HUES48 (cell line): ENCODE results near the gene GNB1.

ENCODE experiments used
- H3K27ac ChIP-seq: one replicate; pipeline ENCODE4 v1.7.0; 2013; ENCODE audit warnings: low read depth, low read length, inconsistent platforms
- H3K27me3 ChIP-seq: 2 replicates; pipeline ENCODE4 v1.6.1; 2013; ENCODE audit warnings: mild to moderate bottlenecking, low read length; ENCODE audit not compliant: control insufficient read depth, insufficient read depth
- H3K36me3 ChIP-seq: 2 replicates; pipeline ENCODE4 v1.6.1; 2013; ENCODE audit warnings: low read length; ENCODE audit not compliant: control insufficient read depth, insufficient read depth
- H3K4me1 ChIP-seq: 2 replicates; pipeline ENCODE4 v1.6.1; 2013; ENCODE audit warnings: mild to moderate bottlenecking, low read length; ENCODE audit not compliant: control insufficient read depth, insufficient read depth
- H3K4me3 ChIP-seq: 2 replicates; pipeline ENCODE4 v1.5.1; 2013; ENCODE audit warnings: mild to moderate bottlenecking, low read depth, low read length
- H3K9ac ChIP-seq: 2 replicates; pipeline ENCODE4 v1.6.1; 2013; ENCODE audit warnings: mild to moderate bottlenecking, low read depth, low read length, moderate library complexity
- H3K9me3 ChIP-seq: 2 replicates; pipeline ENCODE4 v1.6.1; 2013; ENCODE audit warnings: low read length; ENCODE audit not compliant: control insufficient read depth, insufficient read depth

Gene GNB1

DNA sequence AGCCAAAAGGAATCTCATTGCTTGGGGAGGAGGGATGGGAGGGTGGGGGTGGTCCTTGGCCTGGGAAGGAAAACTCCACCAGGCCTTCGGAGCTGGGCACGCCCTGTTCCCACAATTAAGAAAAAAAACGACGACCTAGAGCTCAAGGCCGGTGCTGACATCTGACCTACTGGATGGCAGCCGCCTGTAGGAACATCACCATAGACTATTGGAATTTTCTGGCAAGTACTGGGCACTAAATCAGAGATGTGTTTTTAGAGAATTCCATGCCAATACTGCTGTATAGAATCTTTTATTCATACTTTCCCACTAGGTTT lies 113.3 kb downstream of the GNB1 start:
- Histone ChIP-seq H3K4me1 (peaks cover 36% of the 10 kb centered on the region), H3K9ac (peak overlapping the region; percentile 74), H3K36me3 (peaks cover 7% of the 10 kb centered on the region), H3K9me3 (no peaks in the 10 kb centered on the region), H3K27me3 (no peaks in the 10 kb centered on the region), H3K4me3 (peak overlapping the region; percentile 92), H3K27ac (peak overlapping the region; percentile 90)

DNA sequence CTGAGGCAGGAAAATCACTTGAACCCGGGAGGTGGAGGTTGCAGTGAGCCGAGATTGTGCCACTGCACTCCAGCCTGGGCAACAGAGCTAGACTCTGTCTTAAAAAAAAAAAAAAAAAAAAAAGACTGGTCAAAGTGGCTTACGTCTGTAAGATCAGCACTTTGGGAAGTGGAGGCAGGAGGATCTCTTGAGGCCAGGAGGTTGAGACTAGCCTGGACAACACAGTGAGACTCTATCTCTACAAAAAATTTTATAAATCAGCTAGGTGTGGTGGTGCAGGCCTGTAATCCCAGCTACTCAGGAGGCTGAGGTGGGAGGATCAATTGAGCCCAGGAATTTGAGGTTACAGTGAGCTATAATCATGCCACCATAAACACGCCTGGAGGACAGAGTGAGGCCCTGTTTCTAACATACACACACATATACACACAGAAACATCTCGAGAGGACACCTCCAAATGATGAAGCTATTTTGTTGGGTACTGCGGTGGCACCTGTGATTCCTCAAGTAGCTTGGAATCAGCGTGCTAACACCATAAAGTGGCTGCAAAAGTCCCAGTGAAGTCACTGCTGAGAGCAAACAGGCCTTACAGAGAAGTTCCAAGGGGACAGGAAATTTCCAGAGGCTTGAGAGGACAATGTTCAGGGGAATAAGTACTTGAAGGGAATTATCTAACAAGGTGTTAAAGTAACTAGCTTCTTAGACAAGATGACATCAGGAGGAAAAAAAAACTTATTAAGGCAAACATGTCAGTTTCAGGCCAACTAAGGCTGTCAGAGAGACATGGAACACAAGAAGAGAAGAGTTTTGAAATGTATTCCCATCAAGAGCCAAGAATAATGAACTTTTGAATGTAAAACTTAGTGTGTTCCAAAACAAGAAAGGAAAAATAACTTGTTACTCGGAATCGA lies 114.0 kb downstream of the GNB1 start:
- Histone ChIP-seq H3K4me1 (peaks cover 31% of the 10 kb centered on the region), H3K27ac (no peak overlapping the region), H3K36me3 (peaks cover 14% of the 10 kb centered on the region), H3K9ac (no peak overlapping the region), H3K9me3 (no peaks in the 10 kb centered on the region), H3K27me3 (no peaks in the 10 kb centered on the region), H3K4me3 (peak overlapping the region; percentile 92)

DNA sequence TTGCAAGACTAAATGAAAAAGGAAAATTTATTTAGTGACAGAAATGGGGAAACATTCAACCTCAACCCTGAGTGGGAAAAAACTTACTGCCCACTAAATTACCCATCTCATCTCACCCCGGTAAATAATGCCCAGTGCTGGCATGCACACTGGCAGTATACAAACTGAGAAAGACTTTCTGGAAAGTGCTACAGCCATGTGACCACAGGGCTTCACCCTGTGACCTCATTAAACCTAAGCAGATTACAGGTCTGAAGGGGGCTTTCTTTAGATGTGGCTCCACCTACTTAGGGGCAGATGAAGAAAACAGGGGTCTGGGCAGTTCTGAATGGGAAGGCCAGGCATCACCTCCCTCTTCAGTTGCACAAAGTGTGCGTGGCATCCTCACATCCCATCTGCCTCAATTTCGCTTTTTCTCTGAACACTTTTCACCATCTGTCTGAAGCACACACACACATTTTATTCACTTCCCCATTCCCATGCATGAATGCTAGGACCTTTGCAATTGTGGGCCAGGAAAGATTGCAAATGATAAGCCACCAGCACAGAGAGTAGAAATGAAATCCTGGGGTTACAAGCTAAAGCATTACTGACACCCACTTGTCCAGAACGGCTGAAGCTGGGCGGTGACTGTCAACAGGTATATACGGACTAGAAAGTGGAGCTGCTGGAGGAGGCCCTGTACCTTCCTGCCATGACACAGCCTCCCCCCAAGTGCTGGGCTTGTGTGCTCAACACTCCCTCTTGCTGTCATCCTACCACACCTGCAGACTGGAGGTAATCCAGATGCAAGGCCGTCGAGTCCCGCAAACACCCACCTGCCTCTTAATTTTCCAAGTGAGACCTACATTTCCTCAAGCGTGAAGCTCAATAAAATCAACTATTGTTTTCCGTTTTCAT lies 115.3 kb downstream of the GNB1 start:
- Histone ChIP-seq H3K36me3 (peaks cover 23% of the 10 kb centered on the region), H3K27me3 (no peaks in the 10 kb centered on the region), H3K4me3 (no peak overlapping the region), H3K4me1 (peaks cover 17% of the 10 kb centered on the region), H3K9me3 (0 out of 2 replicates have a peak, but pooled peaks cover 3% of the 10 kb centered on the region), H3K9ac (no peak overlapping the region), H3K27ac (no peak overlapping the region)

DNA sequence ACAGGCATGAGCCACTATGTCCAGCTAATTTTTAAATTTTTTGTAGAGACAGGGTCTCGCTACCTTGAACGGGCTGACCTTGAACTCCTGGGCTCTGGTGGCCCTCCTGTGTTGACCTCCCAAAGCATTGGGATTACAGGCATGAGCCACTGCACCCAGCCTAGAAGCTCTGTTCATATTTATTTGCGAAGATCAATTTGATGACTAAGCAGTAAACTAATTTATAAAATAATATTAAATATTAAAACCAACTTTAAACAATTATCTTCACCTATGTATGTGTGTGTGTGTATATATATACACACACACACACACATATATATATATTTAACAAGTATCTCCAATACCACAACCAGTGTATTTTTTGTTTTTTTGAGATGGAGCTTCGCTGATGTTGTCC lies 117.0 kb downstream of the GNB1 start:
- Histone ChIP-seq H3K36me3 (peaks cover 23% of the 10 kb centered on the region), H3K9ac (no peak overlapping the region), H3K9me3 (0 out of 2 replicates have a peak, but pooled peaks cover 3% of the 10 kb centered on the region), H3K27me3 (no peaks in the 10 kb centered on the region), H3K27ac (no peak overlapping the region), H3K4me1 (peaks cover 3% of the 10 kb centered on the region; the same call in 1 of the 2 replicates), H3K4me3 (no peak overlapping the region)

DNA sequence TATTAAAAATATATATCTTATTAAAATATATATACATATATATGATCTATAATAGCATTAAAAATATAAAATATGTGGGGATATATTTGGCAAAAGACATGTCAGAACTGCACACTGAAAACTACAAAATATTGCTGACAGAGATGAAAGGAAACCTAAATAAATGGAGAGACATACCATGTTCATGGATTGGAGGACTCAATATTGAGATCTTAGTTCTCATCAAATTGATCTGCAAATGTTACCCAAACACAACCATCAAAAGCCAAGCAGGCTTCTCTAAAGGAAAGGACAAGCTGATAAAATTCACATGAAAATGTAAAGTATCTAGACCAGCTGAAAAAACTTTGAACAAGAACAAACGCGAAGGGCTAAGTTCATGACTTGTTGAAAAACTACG lies 119.8 kb downstream of the GNB1 start:
- Histone ChIP-seq H3K9me3 (0 out of 2 replicates have a peak, but pooled peaks cover 3% of the 10 kb centered on the region), H3K4me1 (peaks cover 3% of the 10 kb centered on the region; the same call in 1 of the 2 replicates), H3K27ac (no peak overlapping the region), H3K4me3 (no peak overlapping the region), H3K36me3 (peaks cover 32% of the 10 kb centered on the region), H3K27me3 (no peaks in the 10 kb centered on the region), H3K9ac (no peak overlapping the region)

DNA sequence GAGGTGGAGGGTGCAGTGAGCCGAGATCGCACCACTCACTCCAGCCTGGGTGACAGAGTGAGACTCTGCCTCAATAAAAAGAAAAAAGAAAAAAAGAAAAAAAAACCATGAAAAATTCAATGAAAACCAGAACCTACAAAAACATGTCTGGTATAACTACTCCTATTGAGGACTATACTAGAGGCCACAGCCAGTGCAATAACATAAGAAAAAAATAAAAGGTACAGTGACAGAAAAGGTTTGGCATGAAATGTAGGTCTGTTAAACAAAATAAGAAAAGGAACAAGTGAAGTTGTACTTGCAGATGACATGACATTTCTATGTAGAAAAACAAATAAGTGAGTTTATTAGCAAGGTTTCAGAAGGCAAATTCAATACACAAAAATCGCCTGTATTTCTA lies 120.8 kb downstream of the GNB1 start:
- no peaks in the 10 kb centered on the region for H3K27me3 ChIP-seq
- H3K27ac ChIP-seq, result no peak overlapping the region
- 0 out of 2 replicates have a peak, but pooled peaks cover 3% of the 10 kb centered on the region for H3K9me3 ChIP-seq
- H3K4me1 ChIP-seq, result no peaks in the 10 kb centered on the region
- no peak overlapping the region for H3K4me3 ChIP-seq
- H3K9ac ChIP-seq, result no peak overlapping the region
- peaks cover 38% of the 10 kb centered on the region for H3K36me3 ChIP-seq

DNA sequence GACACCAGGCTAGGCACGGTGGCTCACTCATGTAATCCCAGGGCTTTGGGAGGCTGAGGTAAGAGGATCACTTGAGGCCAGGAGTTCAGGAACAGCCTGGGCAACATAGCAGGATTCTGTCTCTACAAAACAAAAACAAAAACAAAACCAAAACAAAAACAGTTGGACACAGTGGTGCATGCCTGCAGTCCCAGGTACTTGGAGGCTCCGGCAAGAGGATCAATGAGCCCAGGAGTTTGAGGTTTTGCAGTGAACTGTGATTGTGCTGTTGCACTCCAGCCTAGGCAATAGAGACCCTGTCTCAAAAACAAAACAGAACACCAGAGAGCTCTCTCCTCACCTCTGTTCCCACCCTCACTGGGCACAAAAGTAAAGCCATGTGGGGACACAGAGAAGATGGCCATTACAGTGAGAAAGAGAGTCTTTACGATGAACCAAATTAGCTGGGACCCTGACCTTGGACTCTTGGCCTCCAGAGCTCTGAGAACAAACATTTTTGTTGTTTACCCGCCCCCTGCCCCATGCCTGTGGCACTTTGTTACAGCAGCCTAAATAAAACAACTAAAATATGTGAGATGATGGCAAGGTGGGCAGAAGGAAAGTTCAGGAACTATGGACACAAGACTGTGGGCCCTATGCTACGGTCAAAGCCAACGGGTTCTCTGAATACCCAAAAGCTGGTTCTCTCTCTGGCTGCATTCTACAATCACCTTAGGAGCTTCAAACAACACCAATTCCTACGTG lies 122.5 kb downstream of the GNB1 start:
- H3K9ac ChIP-seq, result no peak overlapping the region
- H3K36me3 ChIP-seq, result peaks cover 48% of the 10 kb centered on the region
- no peak overlapping the region for H3K27ac ChIP-seq
- no peaks in the 10 kb centered on the region for H3K4me1 ChIP-seq
- no peaks in the 10 kb centered on the region for H3K27me3 ChIP-seq
- no peak overlapping the region for H3K4me3 ChIP-seq
- 0 out of 2 replicates have a peak, but pooled peaks cover 3% of the 10 kb centered on the region for H3K9me3 ChIP-seq

DNA sequence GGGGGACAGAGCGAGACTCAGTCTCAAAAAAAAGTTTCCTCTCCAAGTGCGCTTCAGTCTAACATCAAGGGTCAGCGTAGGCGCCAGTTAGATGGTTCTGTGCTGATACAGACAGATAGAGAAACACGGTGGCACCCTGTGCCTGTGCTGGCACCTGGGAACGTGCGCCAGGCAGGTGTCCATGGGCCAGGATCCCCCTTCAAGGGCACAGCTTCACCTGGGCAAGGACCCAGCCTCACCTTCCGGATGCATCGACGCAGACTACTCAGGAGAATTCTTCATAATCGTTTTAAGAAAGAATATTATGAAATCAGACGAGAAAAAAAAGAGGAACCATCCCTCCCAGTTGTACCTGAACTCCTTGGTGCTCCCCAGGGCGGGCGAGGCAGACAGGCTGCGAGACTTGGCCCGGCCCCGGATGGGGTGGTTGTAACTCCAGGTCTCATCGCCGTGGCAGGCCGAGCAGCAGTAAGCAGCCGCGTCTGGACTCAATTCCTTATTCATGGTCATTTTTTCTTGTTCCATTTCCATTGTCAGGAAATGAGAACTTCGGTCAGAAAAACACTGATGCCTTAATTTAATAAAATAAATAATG lies 125.9 kb downstream of the GNB1 start:
- Histone ChIP-seq H3K4me3 (no peak overlapping the region), H3K27ac (no peak overlapping the region), H3K36me3 (peaks cover 60% of the 10 kb centered on the region), H3K9me3 (no peaks in the 10 kb centered on the region), H3K9ac (no peak overlapping the region), H3K27me3 (no peaks in the 10 kb centered on the region), H3K4me1 (no peaks in the 10 kb centered on the region)

DNA sequence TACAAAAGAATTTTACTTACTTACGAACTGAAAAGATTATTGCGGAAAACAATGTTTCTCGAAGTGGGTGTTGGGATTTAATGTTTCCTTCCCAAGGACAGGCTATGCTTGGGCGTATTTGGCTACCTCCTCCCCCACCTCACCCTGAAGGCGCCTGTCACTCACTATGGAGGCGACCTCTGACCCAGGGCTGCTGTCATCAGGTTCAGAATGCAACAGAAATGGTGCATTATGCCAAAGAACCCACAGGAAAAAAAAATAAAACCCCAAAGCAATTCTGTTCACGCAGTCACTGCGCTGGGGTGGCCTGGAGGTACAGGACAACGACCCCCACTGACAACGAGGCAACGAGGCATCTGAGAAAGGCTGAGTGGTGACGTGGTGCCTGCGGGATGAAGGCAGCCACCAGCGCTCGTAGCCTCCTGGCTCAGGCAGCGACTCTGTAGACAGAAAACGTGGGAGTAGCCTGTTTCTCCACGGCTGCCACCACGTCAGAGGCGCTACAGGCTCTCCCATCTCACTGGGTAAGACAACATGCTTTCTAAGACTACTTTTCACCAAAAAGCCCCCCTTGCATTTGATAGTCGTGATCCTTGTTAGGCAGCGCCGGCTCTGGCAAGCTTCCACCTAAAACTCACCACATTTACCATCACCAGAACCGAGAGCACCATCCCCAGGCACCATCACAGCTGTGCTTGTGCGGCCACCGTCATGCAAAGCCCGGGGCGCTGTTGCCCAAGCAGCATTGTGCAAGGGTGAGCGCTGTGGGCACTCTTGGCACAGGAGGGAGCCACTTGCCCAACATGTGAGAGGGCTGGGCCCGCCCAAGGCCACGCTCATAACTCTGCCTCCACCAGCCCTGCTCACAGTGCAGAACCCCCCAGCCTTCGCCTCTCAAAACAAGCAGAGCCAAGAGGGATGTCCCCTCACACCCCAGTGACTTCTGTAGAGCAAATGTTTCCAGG lies 126.9 kb downstream of the GNB1 start:
- peaks cover 70% of the 10 kb centered on the region for H3K36me3 ChIP-seq
- H3K27me3 ChIP-seq, result no peaks in the 10 kb centered on the region
- no peak overlapping the region for H3K27ac ChIP-seq
- H3K9ac ChIP-seq, result no peak overlapping the region
- H3K9me3 ChIP-seq, result no peaks in the 10 kb centered on the region
- no peaks in the 10 kb centered on the region for H3K4me1 ChIP-seq
- no peak overlapping the region for H3K4me3 ChIP-seq
